ENCODE measurements around the gene HSD17B14. TPM values are rescaled to one million over a fixed set of nuclear protein-coding genes. Genes with fewer than 3 reads are reported as not detected.

The HSD17B14 gene
- total and polyA plus RNA-seq, 2 of the 8 experiments (the other 6 are each of a cell fraction or from before 2014, with no cell fraction given) = 8.4 to 25.5 TPM

DNA sequence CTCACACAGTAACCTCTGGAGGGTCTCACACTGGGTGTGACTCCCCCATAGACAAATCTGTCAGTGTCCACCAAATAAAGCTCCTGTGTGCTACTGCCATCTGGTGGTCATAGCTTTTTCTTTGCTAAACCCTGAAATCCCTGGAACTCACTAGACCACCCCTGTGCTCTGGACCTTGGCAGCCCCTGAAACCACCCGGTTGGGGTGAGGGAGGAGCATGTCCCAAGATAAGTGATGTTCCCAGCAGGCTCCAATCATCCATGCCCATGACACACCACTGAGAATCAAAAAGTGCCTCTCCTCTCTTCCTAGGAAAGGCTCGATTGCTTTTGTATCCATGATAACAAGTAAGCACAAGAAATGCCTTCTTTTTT, 6.5 kb upstream of the HSD17B14 start:
- CTCF ChIA-PET (ENCODE audit: partially characterized antibody) = interaction anchor here (0.6 to 7.8 kb wide), 60 partner anchors 10 to 825 kb away, joined by 3 to 231 read pairs (median 4); partner anchors contain the start of genes CA11, DHDH, FUT2 and GYS1
- H2BK20ac ChIP-seq (ENCODE audit: low read length) = no peak overlapping the region
- no peak overlapping the region for H3K9ac ChIP-seq (replicated peaks in 1 of 4; ENCODE audit: extremely low read depth in 1 of 4, low read depth in 3 of 4, low read length in 3 of 4)
- no peaks in the 10 kb centered on the region for H3K79me2 ChIP-seq (ENCODE audit: control insufficient read depth in 1 of 2, insufficient read depth in 2 of 2, low read length in 2 of 2)
- H3K56ac ChIP-seq (replicated peaks; ENCODE audit: insufficient read length, low read depth, low read length) = no peak overlapping the region
- no peaks in the 10 kb centered on the region for H3K23me2 ChIP-seq (ENCODE audit: low read depth, low read length)
- no peak overlapping the region for H3K18ac ChIP-seq (ENCODE audit: extremely low read depth, low read length)
- no peak overlapping the region for H3K4ac ChIP-seq (replicated peaks; ENCODE audit: insufficient read length, low read depth, low read length)
- no peak overlapping the region for H2BK12ac ChIP-seq (ENCODE audit: low read depth, low read length)
- no peak overlapping the region for H3K27ac ChIP-seq (ENCODE audit: low read depth, low read length)
- H3K4me2 ChIP-seq (ENCODE audit: insufficient read depth in 1 of 2, low read depth in 2 of 2, low read length in 2 of 2) = no peak overlapping the region
- no peak overlapping the region for H3K14ac ChIP-seq (ENCODE audit: insufficient read length)
- peak; percentile 96 for FAIRE-seq
- DNase-seq (ENCODE audit: low read depth in 1 of 2, low spot score in 2 of 2) = peak in 1 of 2 experiments; percentile 75
- H2AK5ac ChIP-seq (ENCODE audit: low read depth, low read length) = no peak overlapping the region
- H4K20me1 ChIP-seq (replicated peaks in 1 of 2; ENCODE audit: control insufficient read depth in 1 of 2, insufficient read depth in 2 of 2, low read length in 2 of 2) = no peaks in the 10 kb centered on the region
- no peak overlapping the region for H3K23ac ChIP-seq (ENCODE audit: insufficient read length)
- no peaks in the 10 kb centered on the region; a peak in 1 of 7 replicates for H3K4me1 ChIP-seq (replicated peaks in 1 of 4; ENCODE audit: control insufficient read depth in 3 of 4, insufficient read depth in 4 of 4, low read length in 3 of 4)
- 58% methylated on average over 2 of the region's 2 CpGs; no CpG with 5 or more reads in 1 of the 2 experiments for WGBS, 2 experiments (ENCODE audit: extremely low coverage in 1 of 2, insufficient coverage in 1 of 2, insufficient read length in 1 of 2, insufficient replicate concordance in 2 of 2, low coverage in 1 of 2, low lambda C conversion rate in 2 of 2, missing lambda C conversion rate in 1 of 2)
- no peak overlapping the region for H2AFZ ChIP-seq (ENCODE audit: low read length)
- no peak overlapping the region; the same call in 1 of the 2 replicates for H4K8ac ChIP-seq (ENCODE audit: extremely low read depth, insufficient read depth, low read length)
- H4K91ac ChIP-seq (replicated peaks; ENCODE audit: insufficient read length, low read length) = no peak overlapping the region
- TF ChIP-seq, protein P1, sequence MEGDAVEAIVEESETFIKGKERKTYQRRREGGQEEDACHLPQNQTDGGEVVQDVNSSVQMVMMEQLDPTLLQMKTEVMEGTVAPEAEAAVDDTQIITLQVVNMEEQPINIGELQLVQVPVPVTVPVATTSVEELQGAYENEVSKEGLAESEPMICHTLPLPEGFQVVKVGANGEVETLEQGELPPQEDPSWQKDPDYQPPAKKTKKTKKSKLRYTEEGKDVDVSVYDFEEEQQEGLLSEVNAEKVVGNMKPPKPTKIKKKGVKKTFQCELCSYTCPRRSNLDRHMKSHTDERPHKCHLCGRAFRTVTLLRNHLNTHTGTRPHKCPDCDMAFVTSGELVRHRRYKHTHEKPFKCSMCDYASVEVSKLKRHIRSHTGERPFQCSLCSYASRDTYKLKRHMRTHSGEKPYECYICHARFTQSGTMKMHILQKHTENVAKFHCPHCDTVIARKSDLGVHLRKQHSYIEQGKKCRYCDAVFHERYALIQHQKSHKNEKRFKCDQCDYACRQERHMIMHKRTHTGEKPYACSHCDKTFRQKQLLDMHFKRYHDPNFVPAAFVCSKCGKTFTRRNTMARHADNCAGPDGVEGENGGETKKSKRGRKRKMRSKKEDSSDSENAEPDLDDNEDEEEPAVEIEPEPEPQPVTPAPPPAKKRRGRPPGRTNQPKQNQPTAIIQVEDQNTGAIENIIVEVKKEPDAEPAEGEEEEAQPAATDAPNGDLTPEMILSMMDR (IDR thresholded peaks at IDR 0.05; ENCODE audit: control extremely low read depth in 1 of 3, insufficient read depth in 1 of 3, low read depth in 1 of 3, low read length in 3 of 3) = peak; percentile 27 to 80 (median 76)
- peak; percentile 71 to 81 for TF ChIP-seq RAD21 (IDR thresholded peaks at IDR 0.05 in 1 of 2, conservative IDR thresholded peaks at IDR 0.05 in 1 of 2; ENCODE audit: low read depth in 2 of 2, low read length in 2 of 2)
- no peak for TF ChIP-seq BCL11A (IDR thresholded peaks at IDR 0.05; ENCODE audit: low read depth in 2 of 2, low read length in 2 of 2)
- peak; percentile 42; the same call in 1 of the 2 replicates for TF ChIP-seq JUND (IDR thresholded peaks at IDR 0.05; ENCODE audit: low read length)
- TF ChIP-seq SP4 (IDR thresholded peaks at IDR 0.05; ENCODE audit: low read length) = no peak
- no peaks in the 10 kb centered on the region for H3K9me3 ChIP-seq (ENCODE audit: insufficient read depth in 2 of 2, low read depth in 1 of 2, low read length in 1 of 2)
- peaks cover 4 to 23% (median 5%) of the 10 kb centered on the region in 4 experiments; a peak in 5 of 8 replicates for H3K36me3 ChIP-seq (ENCODE audit: control insufficient read depth in 2 of 4, insufficient read depth in 4 of 4, low read length in 3 of 4)
- POLR2A ChIA-PET (ENCODE audit: partially characterized antibody) = interaction anchor here (0.9 to 1.5 kb wide), 11 partner anchors 9 to 212 kb away, joined by 3 to 13 read pairs (median 4); partner anchors contain the start of genes FTL and PPP1R15A
- no peak overlapping the region for H2BK120ac ChIP-seq (replicated peaks; ENCODE audit: low read depth, low read length)
- H3K27me3 ChIP-seq (replicated peaks in 1 of 4; ENCODE audit: control insufficient read depth in 3 of 4, extremely low read depth in 1 of 4, insufficient read depth in 3 of 4, low read length in 3 of 4) = no peaks in the 10 kb centered on the region
- H2BK15ac ChIP-seq (ENCODE audit: low read length) = no peak overlapping the region
- H4K5ac ChIP-seq (ENCODE audit: insufficient read length, low read depth, low read length) = no peak overlapping the region
- no peaks in the 10 kb centered on the region for H3K79me1 ChIP-seq (ENCODE audit: low read depth, low read length)
- no peak overlapping the region for H3K4me3 ChIP-seq (ENCODE audit: extremely low read depth in 1 of 4, insufficient read depth in 2 of 4, low read depth in 3 of 4, low read length in 4 of 4)
- no peak overlapping the region for H2BK5ac ChIP-seq (ENCODE audit: low read depth, low read length)

All from H1 (cell line).